Right lobe of liver (tissue), 4 donors: ENCODE measurements around the gene PDIA2.

Experiments used
- CTCF ChIP-seq, 4 donors: fragments of 200-600 bp in 3 of 4; fragments of 450-650 bp in 1 of 4; IDR thresholded peaks; one replicate each; pipeline versions ENCODE4 v1.5.1 to v1.8.0; 2016 to 2022; ENCODE audit warnings: antibody characterized with exemption in 4 of 4, mild to moderate bottlenecking in 2 of 4
- POLR2A ChIP-seq: fragments of 450-650 bp; IDR thresholded peaks from one replicate; pipeline ENCODE4 v1.6.1; 2017; ENCODE audit warnings: antibody characterized with exemption, mild to moderate bottlenecking
- donor health status: DM: no; HTN: no; CAD: no.
- donor health status: DM: no; HTN: no; CAD: no.
- donor health status: DM: no; HTN: yes; CAD: no.

GRCh38 chr16:276426-277077 is 6.4 kb upstream of the PDIA2 start:
- TF ChIP-seq CTCF (IDR thresholded peaks at IDR 0.05) (no peak), POLR2A (no peak)
